A549 (cell line): ENCODE measurements around the gene PITPNC1.

ENCODE experiments used
- CTCF ChIP-seq: fragments of >200 bp; sonication (Bioruptor Twin); formaldehyde crosslinking; IDR thresholded peaks from 3 replicates; pipeline ENCODE4 v1.5.1; 2016
- HDAC2 ChIP-seq: fragments of 200-600 bp; sonication (generic); IDR thresholded peaks from 2 replicates; pipeline ENCODE4 v1.6.1; 2016
- HES2 ChIP-seq: fragments of >200 bp; sonication (Bioruptor Twin); formaldehyde crosslinking; IDR thresholded peaks from 2 replicates; pipeline ENCODE4 v1.6.1; 2016
- MYC ChIP-seq: IDR thresholded peaks from 2 replicates; pipeline ENCODE4 v1.6.1; 2012; ENCODE audit warnings: mild to moderate bottlenecking, inconsistent platforms, low read length, improper control_type of control experiment, borderline replicate concordance
- POLR2A ChIP-seq: IDR thresholded peaks from 2 replicates; pipeline ENCODE4 v1.6.1; 2012; ENCODE audit warnings: mild to moderate bottlenecking, low read length

GRCh38 chr17:67515490-67516083 is 138.5 kb downstream of the PITPNC1 start:
- TF ChIP-seq POLR2A (no peak), CTCF (no peak), MYC (no peak), HDAC2 (no peak), HES2 (no peak)
